HepG2 (cell line): ENCODE results near the gene KMT5C.

Experiments
- CENPT ChIP-seq: sonication (generic); formaldehyde crosslinking; IDR thresholded peaks from 2 replicates; pipeline ENCODE4 v1.8.0; 2022; ENCODE audit warnings: low read depth, mild to moderate bottlenecking, moderate library complexity, missing genetic modification reagents
- CTCF ChIP-seq: sonication (generic); formaldehyde crosslinking; IDR thresholded peaks from 2 replicates; pipeline ENCODE4 v1.5.0; 2020; ENCODE audit warnings: mild to moderate bottlenecking, missing genetic modification reagents, moderate library complexity
- FOXK1 ChIP-seq: sonication (generic); formaldehyde crosslinking; IDR thresholded peaks from 2 replicates; pipeline ENCODE4 v1.4.0; 2020; ENCODE audit warnings: low read depth, missing genetic modification reagents, borderline replicate concordance
- PHF21A ChIP-seq: sonication (generic); formaldehyde crosslinking; IDR thresholded peaks from 2 replicates; pipeline ENCODE4 v1.5.0; 2020; ENCODE audit warnings: mild to moderate bottlenecking, missing genetic modification reagents
- REL ChIP-seq: sonication (generic); formaldehyde crosslinking; conservative IDR thresholded peaks from 2 replicates; pipeline ENCODE4 v1.8.0; 2022; ENCODE audit warnings: mild to moderate bottlenecking, missing genetic modification reagents, moderate library complexity
- RNF2 ChIP-seq: fragments of 450-650 bp; conservative IDR thresholded peaks from 2 replicates; pipeline ENCODE4 v1.6.1; 2016; ENCODE audit warnings: low read depth
- SUZ12 ChIP-seq: fragments of 150-350 bp; IDR thresholded peaks from 2 replicates; pipeline ENCODE4 v1.6.1; 2014; ENCODE audit warnings: low read depth, low read length
- ZNF136 ChIP-seq: sonication (generic); formaldehyde crosslinking; IDR thresholded peaks from 2 replicates; pipeline ENCODE4 v1.8.1; 2022; ENCODE audit warnings: low read depth, mild to moderate bottlenecking, moderate library complexity, missing genetic modification reagents
- TF ChIP-seq, protein P1 (sequence below): sonication (generic); formaldehyde crosslinking; IDR thresholded peaks from 2 replicates; pipeline ENCODE4 v1.4.0; 2020; ENCODE audit warnings: missing genetic modification reagents

- no peak for TF ChIP-seq CTCF (CRISPR knock-in tag)
- TF ChIP-seq REL = no peak
- TF ChIP-seq ZNF136 (CRISPR knock-in tag) = no peak
- no peak for TF ChIP-seq PHF21A (CRISPR knock-in tag)
- TF ChIP-seq RNF2 = no peak
- TF ChIP-seq SUZ12 = no peak
- TF ChIP-seq CENPT (CRISPR knock-in tag) = no peak
- TF ChIP-seq FOXK1 = no peak
- TF ChIP-seq, protein P1, sequence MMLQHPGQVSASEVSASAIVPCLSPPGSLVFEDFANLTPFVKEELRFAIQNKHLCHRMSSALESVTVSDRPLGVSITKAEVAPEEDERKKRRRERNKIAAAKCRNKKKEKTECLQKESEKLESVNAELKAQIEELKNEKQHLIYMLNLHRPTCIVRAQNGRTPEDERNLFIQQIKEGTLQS (CRISPR knock-in tag) = no peak
Observed at GRCh38 chr19:55373306-55373992, 33.8 kb downstream of the KMT5C start.
